NCI-H748 (cell line): ENCODE results near the gene NAT10.

Source experiments
- DNase-seq: peaks from one replicate; lab custom pipeline; 2025; ENCODE audit not compliant: unreplicated experiment; lab: John Stamatoyannopoulos, UW

The NAT10 gene

GRCh38 chr11:34105957-34106504 lies 602 bp downstream of the NAT10 start:
- DNase-seq = peak; percentile 49

GRCh38 chr11:34111722-34112270 lies 6.4 kb downstream of the NAT10 start:
- no peak for DNase-seq

GRCh38 chr11:34114014-34114413 lies 8.6 kb downstream of the NAT10 start:
- DNase-seq = no peak

- DNase-seq = no peak
Observed at GRCh38 chr11:34114471-34114870, 9.0 kb downstream of the NAT10 start.

GRCh38 chr11:34120651-34121050 lies 15.2 kb downstream of the NAT10 start:
- DNase-seq = no peak

- DNase-seq = no peak
Observed at GRCh38 chr11:34124885-34125668, 19.6 kb downstream of the NAT10 start.

- no peak for DNase-seq
Observed at GRCh38 chr11:34126959-34127848, 21.8 kb downstream of the NAT10 start.

GRCh38 chr11:34128824-34129223 lies 23.4 kb downstream of the NAT10 start:
- no peak for DNase-seq

GRCh38 chr11:34132261-34132965 lies 27.0 kb downstream of the NAT10 start:
- DNase-seq = no peak

GRCh38 chr11:34134765-34135164 lies 29.3 kb downstream of the NAT10 start:
- DNase-seq = no peak

GRCh38 chr11:34135439-34135838 lies 30.0 kb downstream of the NAT10 start:
- no peak for DNase-seq

- no peak for DNase-seq
Observed at GRCh38 chr11:34136420-34136819, 31.0 kb downstream of the NAT10 start.

GRCh38 chr11:34139346-34139745 lies 33.9 kb downstream of the NAT10 start:
- no peak for DNase-seq

GRCh38 chr11:34140149-34140548 lies 34.7 kb downstream of the NAT10 start:
- DNase-seq = no peak

- no peak for DNase-seq
Observed at GRCh38 chr11:34143048-34143447, 37.6 kb downstream of the NAT10 start.

GRCh38 chr11:34145073-34145472 lies 39.6 kb downstream of the NAT10 start:
- DNase-seq = no peak

GRCh38 chr11:34145847-34146381 lies 40.5 kb downstream of the NAT10 start:
- DNase-seq = no peak

GRCh38 chr11:34146411-34146810 lies 41.0 kb downstream of the NAT10 start:
- DNase-seq = no peak

GRCh38 chr11:34146866-34147265 lies 41.4 kb downstream of the NAT10 start:
- no peak for DNase-seq

GRCh38 chr11:34147581-34147980 lies 42.2 kb downstream of the NAT10 start:
- no peak for DNase-seq
